NCI-H524 treated with DMSO at 0.1 percent for 48 hours (cell line): ENCODE measurements around the gene STK36.

Experiments
- DNase-seq: peaks from one replicate; lab custom pipeline; 2025; lab: John Stamatoyannopoulos, UW

Gene STK36

GRCh38 chr2:218663901-218664300, 8.0 kb upstream of the STK36 start:
- no peak for DNase-seq

- no peak for DNase-seq
Observed at GRCh38 chr2:218664653-218665052, 7.2 kb upstream of the STK36 start.

DNA sequence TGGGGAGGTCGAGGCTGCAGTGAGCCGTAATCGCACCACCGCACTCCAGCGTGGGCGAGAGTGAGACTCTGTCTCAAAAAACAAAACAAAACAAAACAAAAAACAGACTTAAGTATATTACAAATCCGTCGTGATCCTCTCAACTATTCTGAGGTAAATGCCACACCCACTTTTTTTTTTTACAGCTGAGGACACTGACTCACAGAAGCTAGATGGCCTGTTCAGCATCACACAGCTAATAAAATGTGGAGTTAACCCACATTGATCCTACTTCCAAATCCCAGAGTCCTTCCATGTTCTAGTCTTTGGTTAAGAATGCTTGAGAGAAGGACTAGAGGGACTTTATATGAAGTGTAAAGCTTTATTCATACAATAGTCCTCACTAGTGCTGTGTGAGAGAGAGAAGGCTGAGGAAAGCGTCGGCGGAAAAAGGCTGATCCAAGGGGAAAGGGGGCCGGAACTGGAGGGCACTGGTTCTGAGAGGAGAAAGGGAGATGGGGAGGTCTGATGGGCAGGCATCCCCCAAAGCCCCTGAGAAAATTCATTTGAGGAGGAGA, 711 bp upstream of the STK36 start:
- DNase-seq, result no peak

DNA sequence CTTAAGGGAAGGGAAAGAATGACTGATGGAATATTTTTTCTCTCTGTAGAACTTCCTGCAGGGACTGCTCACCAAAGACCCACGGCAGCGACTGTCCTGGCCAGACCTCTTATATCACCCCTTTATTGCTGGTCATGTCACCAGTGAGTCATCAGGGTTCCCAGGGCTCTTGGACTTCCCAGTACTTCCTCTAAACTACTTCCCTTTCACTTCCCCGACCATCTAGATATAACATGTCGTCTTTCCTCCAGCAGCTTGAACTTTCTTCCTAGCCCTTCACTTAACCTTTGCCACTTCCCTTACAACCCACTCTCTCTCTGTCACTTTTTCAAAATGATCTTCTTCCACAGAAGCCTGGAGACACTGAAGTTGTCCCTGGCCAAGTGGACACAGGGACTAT, 7.2 kb downstream of the STK36 start:
- DNase-seq, result no peak

DNA sequence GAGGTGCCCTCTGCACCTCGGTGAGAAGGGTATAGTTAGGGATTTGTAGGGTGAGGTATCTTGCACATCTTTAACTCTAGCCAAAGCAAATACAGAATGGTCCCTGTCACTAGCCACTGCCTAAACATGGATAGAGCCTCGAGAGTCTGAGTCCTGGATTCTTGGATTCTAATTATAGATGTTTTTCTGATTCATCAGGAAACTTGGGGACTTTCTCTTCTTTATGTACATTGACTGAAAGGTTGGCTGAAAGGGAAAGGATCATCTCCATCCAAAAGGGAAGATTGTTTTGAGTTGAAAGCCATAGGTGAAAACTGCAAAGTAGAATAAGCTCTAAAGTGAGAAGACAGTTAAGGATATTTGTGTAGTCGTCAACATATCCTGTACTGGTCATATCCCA, 8.2 kb downstream of the STK36 start:
- no peak for DNase-seq

DNA sequence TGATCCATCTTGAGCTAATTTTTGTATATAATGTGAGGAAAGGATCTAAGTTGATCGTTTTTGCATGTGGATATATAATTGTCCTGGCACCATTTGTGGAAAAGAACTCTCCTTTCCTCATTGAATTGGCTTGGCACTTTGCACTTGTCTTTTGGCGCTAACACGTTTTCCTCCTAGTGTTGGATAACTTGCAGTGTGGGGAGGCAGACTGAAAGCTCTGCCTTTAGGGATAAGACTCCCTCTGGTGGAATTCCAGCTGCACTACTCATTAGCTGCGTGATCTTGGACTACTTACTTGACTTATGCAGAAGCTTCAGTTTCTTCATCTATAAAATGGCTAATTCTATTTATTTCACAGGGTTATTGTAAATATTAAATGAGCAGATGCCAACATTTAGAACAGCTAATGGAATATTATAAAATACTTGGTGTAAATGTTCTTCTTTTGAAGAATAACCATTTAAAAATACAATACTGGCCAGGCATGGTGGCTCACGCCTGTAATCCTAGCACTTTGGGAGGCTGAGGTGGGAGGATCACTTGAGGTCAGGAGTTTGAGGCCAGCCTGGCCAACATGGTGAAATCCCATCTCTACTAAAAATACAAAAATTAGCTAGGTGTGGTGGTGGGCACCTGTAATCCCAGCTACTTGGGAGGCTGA, 15.6 kb downstream of the STK36 start:
- peak; percentile 46 for DNase-seq

DNA sequence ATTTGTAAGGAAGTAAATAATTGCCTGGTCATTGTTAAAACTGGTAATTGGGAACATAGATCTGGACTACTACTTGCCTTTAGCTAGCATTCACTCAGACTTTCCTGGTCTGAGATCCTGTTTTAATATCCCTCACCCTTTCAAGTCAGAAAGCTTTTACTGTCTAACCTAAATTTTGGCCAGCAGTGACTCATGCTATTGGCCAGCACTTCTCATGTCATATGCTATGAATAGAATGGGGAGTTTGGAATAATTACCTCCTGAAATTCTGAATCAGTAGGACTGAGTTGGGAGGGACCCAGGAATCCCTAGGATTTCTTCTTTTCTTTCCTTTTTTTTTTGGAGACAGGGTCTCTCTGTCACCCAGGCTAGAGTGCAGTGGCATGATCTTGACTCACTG, 19.3 kb downstream of the STK36 start:
- no peak for DNase-seq

GRCh38 chr2:218694405-218695145, 22.7 kb downstream of the STK36 start:
- no peak for DNase-seq

DNA sequence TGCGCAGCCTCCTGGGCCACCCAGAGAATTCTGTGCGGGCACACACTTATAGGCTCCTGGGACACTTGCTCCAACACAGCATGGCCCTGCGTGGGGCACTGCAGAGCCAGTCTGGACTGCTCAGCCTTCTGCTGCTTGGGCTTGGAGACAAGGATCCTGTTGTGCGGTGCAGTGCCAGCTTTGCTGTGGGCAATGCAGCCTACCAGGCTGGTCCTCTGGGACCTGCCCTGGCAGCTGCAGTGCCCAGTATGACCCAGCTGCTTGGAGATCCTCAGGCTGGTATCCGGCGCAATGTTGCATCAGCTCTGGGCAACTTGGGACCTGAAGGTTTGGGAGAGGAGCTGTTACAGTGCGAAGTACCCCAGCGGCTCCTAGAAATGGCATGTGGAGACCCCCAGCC, 27.0 kb downstream of the STK36 start:
- no peak for DNase-seq

DNA sequence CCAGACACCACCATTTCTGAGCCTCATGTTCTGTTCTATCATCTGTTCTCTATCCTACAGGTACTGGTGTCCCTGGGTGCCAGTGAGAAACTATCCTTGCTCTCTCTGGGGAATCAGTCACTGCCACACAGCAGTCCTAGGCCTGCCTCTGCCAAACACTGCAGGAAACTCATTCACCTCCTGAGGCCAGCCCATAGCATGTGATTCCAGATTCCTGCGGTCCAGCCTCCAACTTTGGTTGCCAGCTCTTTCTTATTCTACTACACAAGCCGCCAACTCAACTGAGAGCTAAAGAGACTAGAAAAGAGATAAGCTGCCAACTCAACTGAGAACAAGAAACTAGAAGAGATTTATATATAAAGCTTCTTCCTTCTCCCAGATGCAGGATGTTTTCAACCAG, 29.9 kb downstream of the STK36 start:
- DNase-seq, result no peak

DNA sequence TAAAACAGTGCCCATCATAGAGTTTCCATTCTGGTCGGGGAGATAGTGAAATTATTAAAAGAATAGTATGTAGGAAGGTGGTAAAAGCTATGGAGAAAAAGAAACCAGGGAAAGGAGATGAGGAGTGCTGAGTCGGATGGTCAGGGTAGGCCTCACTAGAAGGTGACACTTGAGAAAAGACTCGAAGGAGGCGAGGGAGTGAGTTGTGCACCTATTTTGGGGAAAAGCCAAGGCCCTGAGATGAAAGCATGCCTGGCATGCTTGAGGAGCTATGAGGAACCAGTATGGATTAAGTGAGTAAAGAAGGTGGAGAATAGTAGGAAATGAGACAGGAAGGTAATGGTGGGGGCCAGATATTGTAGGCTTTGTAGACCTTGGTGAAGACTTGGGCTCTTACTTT, 31.5 kb downstream of the STK36 start:
- no peak for DNase-seq

DNA sequence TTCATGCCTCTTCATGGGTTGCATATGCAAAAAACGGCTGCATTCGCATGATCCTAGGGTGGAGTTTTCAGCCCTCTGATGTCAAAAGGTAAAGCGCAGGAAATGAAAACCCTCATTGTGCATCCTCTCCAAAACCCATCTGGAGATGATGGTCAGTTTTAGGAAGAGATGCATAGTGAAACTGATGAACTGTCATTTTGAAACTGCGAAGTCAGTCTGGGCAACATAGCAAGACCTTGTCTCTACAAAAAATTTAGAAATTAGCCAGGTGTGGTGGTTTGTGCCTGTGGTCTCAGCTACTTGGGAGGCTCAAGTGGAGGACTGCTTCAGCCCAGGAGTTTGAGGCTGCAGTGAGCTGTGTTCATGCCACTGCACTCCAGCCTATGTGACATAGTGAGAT, 36.2 kb downstream of the STK36 start:
- no peak for DNase-seq

DNA sequence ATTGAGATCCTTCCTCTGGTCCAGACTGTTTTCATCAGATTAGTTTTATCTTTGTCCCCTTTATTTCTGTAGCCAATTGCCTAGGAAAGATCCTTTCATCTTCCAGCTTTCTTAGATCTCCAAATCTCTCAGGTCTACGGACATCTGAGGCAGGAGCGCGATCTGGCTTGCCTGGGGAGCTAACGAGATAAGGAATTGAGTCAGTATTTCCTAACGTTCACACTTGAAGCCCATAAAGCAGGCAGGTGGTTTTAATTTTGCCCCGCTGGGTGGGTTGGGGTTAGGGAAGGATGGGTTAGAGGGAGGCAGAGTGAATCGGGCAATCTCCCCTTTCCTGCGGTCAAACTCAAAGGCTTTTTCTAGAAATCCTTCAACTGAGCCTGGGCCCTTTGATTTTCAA, 38.0 kb downstream of the STK36 start:
- DNase-seq, result no peak

- no peak for DNase-seq
Observed at GRCh38 chr2:218710334-218710686, 38.4 kb downstream of the STK36 start.

DNA sequence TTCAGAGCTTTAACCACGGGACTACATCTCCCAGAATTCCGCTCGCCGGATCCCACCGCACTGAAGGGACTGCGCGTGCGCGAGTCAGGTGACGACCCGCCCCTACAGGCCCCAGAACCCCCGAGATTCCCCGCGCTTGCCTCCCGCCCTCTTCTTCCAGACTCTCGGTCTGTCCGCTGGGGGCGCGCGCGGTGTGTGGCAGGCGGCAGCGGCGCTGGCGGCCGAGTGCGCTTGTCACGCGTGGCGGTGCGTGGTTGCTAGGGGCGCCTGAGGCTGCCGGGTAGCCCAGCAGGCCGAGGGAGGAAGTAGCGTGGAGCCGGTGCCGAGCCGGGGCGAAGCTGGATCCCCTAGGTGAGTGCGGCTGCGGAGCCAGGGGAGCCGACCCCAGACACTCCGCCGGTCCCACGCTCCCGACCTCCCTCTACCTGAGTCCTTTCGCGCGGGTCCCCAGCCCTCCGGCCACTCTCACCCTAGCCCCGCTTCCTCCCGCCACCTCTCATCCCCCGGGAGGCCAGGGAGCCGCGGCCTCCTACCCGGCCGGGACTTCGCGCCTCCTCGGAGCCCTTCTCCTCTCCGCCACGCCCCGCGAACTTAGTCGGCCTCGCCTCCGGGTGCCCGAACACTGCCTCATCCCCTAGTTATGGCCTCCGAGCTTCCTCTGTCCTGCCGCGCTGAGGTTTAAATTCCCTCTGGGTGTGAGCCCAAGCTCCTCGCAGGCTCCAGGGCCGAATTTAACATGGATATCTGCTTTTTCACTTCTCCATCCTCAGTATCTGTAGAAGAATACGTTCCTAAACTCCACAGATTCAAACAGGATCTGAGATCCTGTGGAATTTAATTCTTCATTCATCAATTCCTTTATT, 39.0 kb downstream of the STK36 start, which contains the start of gene TTLL4:
TTLL4 (plus strand) TSS at position 149 of the 863 bp plus-strand sequence. CDS start 26,842 bp downstream, outside the sequence.
- peak; percentile 70 for DNase-seq

DNA sequence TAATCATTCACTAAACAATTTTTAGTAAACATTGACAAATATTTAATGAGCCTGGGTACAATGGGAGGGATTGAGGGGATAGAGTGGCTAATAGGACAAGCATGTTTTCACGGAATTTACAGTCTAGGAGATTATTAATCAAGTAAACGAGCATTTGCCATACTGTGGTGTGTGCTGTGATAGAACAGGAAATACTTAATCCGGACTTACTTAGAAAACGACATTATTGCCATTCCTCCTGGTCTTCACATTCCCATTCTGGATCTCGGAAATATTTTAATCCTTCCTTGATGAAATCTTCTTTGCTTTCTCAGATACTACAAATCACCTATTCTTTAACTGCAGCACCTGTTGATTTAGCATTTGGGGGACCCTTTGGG, 39.7 kb downstream of the STK36 start:
- peak; percentile 3 for DNase-seq

DNA sequence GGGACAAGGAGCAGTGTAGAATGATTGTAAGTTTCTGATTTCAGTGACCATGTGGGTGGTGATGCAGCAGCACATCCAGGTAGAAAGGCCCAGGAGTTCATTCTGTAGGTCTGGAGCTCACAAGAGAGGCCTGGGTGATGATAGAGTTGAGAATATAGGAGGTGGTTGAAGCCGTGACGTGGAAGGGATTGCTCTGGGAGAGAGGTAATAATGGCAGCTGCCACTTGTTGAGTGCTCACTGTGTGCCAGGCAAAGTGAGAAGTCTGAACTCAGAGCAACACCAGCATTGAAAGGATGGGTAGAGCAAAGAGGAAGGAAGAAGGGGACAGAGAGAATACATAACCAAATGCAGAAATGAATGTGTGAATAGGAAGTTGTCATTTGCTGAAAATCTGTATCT, 42.0 kb downstream of the STK36 start:
- no peak for DNase-seq

DNA sequence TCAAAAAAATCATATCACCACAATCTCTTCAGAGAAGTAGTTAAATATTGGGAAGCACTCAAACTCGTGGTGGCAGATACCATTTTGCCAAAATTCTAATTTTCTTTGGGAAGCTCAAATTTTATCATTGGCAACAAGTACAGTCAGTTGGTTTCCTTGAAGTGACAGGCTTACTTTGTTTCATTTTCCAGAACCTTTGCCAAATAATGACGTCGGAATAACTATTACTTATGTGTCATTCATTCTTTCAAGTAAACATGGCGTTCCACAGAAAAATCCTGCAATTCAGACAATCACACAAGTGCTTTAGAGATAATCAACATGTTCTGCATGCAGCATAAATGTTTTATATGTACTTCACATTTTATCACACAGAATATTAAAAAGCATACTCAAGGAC, 44.2 kb downstream of the STK36 start:
- no peak for DNase-seq

GRCh38 chr2:218717262-218717661, 45.4 kb downstream of the STK36 start:
- DNase-seq, result no peak

GRCh38 chr2:218718058-218718457, 46.2 kb downstream of the STK36 start:
- no peak for DNase-seq

DNA sequence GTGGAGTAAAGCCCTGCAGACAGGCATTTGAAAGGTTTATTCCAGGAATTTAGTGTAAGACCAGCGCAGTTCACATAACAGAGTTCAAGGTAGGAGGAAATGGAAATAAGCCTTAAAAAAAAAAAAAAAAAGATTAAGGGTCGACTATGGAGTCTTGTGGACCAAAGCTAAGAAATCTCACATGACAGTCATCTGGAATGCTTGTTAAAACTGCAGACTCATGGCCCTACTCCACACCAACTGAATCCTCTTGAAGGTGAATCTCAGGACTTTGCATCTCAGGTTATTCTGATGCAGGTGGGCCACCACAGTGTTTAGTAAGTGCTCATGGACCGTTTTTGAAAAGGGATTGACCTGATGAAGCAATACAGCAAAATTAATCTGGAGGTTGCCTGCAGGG, 47.6 kb downstream of the STK36 start:
- DNase-seq, result no peak
